Caco-2 (cell line): ENCODE data around the gene SYNGR1. TPM values are rescaled to one million over a fixed set of nuclear protein-coding genes. Genes with fewer than 3 reads are reported as not detected.

ENCODE experiments used
- BruUV-seq: library from RNA; stranded (reverse); fragments of 400-500 nt; replicated peaks from 2 replicates; lab custom pipeline; 2021; lab: Mats Ljungman, UMichigan
- CTCF ChIA-PET: fragments of 300-600 bp; sonication (Branson Sonifier 250); formaldehyde crosslinking; loops from one replicate; lab custom pipeline; 2022; ENCODE audit warnings: antibody characterized with exemption; lab: Charles Lee
- POLR2A ChIA-PET: fragments of 300-600 bp; sonication (Branson Sonifier 250); formaldehyde crosslinking; loops from one replicate; lab custom pipeline; 2022; ENCODE audit warnings: antibody characterized with exemption; lab: Charles Lee
- DNase-seq, 2 experiments: peaks; one replicate each; pipeline versions ENCODE4 v3.0.0 to v3.0.0-alpha.2; 2020 to 2022
- H3K27me3 ChIP-seq: replicated peaks from 2 replicates; pipeline ENCODE4 v1.6.0; 2011; ENCODE audit warnings: low read length; ENCODE audit not compliant: control insufficient read depth, insufficient read depth
- H3K36me3 ChIP-seq: 2 replicates; pipeline ENCODE4 v1.5.1; 2011; ENCODE audit warnings: low read length; ENCODE audit not compliant: control insufficient read depth, insufficient read depth
- H3K4me1 ChIP-seq: fragments of 250-450 bp; sonication (Bioruptor Pico); 2 replicates; pipeline ENCODE4 v1.5.1; 2020; ENCODE audit warnings: mild to moderate bottlenecking
- H3K4me3 ChIP-seq: 2 replicates; pipeline ENCODE4 v1.5.1; 2011; ENCODE audit warnings: low read depth, mild to moderate bottlenecking, control low read depth, low read length
- H3K9me3 ChIP-seq: fragments of 250-450 bp; sonication (Bioruptor Pico); 2 replicates; pipeline ENCODE4 v1.5.1; 2020; ENCODE audit warnings: mild to moderate bottlenecking, moderate library complexity
- H3K27ac Mint-ChIP-seq: one replicate; pipeline ENCODE4 v1.8.0; 2022; ENCODE audit warnings: mixed read lengths; ENCODE audit not compliant: unreplicated experiment
- H3K27me3 Mint-ChIP-seq: one replicate; pipeline ENCODE4 v1.8.0; 2022; ENCODE audit warnings: mixed read lengths; ENCODE audit not compliant: insufficient read depth, unreplicated experiment
- H3K36me3 Mint-ChIP-seq: one replicate; pipeline ENCODE4 v1.8.0; 2022; ENCODE audit warnings: mild to moderate bottlenecking, mixed read lengths; ENCODE audit not compliant: insufficient read depth, unreplicated experiment
- H3K4me1 Mint-ChIP-seq: one replicate; pipeline ENCODE4 v1.8.0; 2022; ENCODE audit warnings: low read depth, mixed read lengths; ENCODE audit not compliant: unreplicated experiment
- H3K4me3 Mint-ChIP-seq: one replicate; pipeline ENCODE4 v1.8.0; 2022; ENCODE audit warnings: mild to moderate bottlenecking, moderate library complexity, mixed read lengths; ENCODE audit not compliant: unreplicated experiment
- H3K9me3 Mint-ChIP-seq: one replicate; pipeline ENCODE4 v1.8.0; 2022; ENCODE audit warnings: mixed read lengths; ENCODE audit not compliant: unreplicated experiment
- intact Hi-C: fragments of 100-400 bp; cut with micrococcal nuclease; formaldehyde crosslinking; loops from one replicate; pipeline ENCODE4 v1.10.0; 2022; ENCODE audit not compliant: unreplicated experiment
- total RNA-seq: library from RNA; stranded (reverse); gene quantifications from 2 replicates; pipeline ENCODE4 v1.2.3, GENCODE V29; 2022
- TF ChIP-seq, protein P1 (sequence below), 2 experiments: fragments of 200-600 bp in 1 of 2; IDR thresholded peaks; 1 replicate in 1 of 2; 2 replicates in 1 of 2; pipeline versions ENCODE4 v1.5.1 to v1.8.0; 2011 to 2022; ENCODE audit warnings: antibody characterized with exemption in 1 of 2, control low read depth in 1 of 2, inconsistent platforms in 1 of 2, low read depth in 1 of 2, low read length in 1 of 2, mild to moderate bottlenecking in 1 of 2, moderate library complexity in 1 of 2; ENCODE audit not compliant: insufficient read depth in 1 of 2, severe bottlenecking in 1 of 2, unreplicated experiment in 1 of 2

The SYNGR1 gene
- total RNA-seq, 1 experiment from 2014 or later = 20.2 TPM

DNA sequence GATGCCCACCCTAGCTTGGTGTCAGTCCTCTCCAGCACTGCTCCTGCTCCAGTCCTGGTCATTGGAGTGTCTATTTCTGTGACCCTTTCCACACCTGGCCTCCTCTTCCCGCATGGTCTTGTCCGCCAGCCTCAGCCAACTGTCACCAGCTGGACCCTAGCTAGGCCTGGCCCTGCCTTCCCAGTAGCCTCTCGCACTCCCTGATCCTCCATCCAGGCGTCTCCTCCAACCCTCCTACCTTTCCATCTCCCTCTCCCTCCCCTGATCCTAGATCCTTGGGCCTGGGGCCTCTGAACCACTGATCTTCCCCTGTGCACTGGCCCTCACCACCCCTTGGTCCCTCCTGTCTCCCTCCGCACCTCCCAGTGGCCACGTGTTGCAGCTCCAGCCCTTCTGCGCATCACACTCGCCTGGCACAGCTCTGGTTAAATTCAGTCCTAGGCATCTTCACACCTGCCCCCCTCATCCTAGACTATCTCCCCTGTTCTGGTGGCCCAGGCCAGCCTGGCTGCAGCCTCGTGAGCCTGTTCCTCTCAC, 9.9 kb downstream of the SYNGR1 start:
- Mint-ChIP-seq H3K4me3 (no peak overlapping the region), H3K4me1 (peaks cover 27% of the 10 kb centered on the region), H3K27ac (peak overlapping the region; percentile 66), H3K36me3 (no peaks in the 10 kb centered on the region), H3K9me3 (no peaks in the 10 kb centered on the region), H3K27me3 (no peaks in the 10 kb centered on the region)
- Histone ChIP-seq H3K27me3 (no peaks in the 10 kb centered on the region), H3K9me3 (no peaks in the 10 kb centered on the region), H3K36me3 (no peaks in the 10 kb centered on the region), H3K4me1 (peaks cover 19% of the 10 kb centered on the region), H3K4me3 (no peak overlapping the region)
- TF ChIP-seq, protein P1, sequence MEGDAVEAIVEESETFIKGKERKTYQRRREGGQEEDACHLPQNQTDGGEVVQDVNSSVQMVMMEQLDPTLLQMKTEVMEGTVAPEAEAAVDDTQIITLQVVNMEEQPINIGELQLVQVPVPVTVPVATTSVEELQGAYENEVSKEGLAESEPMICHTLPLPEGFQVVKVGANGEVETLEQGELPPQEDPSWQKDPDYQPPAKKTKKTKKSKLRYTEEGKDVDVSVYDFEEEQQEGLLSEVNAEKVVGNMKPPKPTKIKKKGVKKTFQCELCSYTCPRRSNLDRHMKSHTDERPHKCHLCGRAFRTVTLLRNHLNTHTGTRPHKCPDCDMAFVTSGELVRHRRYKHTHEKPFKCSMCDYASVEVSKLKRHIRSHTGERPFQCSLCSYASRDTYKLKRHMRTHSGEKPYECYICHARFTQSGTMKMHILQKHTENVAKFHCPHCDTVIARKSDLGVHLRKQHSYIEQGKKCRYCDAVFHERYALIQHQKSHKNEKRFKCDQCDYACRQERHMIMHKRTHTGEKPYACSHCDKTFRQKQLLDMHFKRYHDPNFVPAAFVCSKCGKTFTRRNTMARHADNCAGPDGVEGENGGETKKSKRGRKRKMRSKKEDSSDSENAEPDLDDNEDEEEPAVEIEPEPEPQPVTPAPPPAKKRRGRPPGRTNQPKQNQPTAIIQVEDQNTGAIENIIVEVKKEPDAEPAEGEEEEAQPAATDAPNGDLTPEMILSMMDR (IDR thresholded peaks at IDR 0.05; ENCODE audit: insufficient read depth in 1 of 2, low read depth in 1 of 2, low read length in 1 of 2, severe bottlenecking in 1 of 2, unreplicated experiment in 1 of 2) = no peak
- DNase-seq = no peak
- BruUV-seq = no TSS peak
- CTCF ChIA-PET = interaction anchor here (1.1 kb wide), 1 partner anchor 17 kb away, joined by 3 read pairs; no protein-coding TSS in a partner anchor
- POLR2A ChIA-PET = interaction anchor here (0.6 kb wide), 1 partner anchor 12 kb away, joined by 3 read pairs; no protein-coding TSS in a partner anchor
- intact Hi-C loops = no loop called here

DNA sequence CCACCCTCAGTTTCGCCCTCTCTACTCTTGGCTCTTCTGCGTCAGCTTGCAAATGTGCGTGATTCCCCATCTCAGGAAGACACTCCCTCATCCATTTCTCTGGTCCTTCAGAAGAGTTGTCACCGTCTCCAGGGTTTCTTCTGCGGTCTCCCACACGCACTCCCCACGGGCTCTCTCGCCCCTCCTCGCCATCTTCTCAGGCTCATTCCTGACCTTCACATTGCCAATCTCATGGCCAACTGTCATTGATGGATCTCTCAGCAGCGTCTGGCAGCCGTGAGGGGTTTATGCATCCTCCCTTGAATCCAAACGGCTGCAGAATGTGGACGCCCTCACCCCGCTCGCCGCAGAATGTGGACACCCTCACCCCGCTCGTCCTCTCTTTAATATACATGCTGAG, 10.5 kb downstream of the SYNGR1 start:
- Histone ChIP-seq H3K9me3 (no peaks in the 10 kb centered on the region), H3K4me3 (no peak overlapping the region), H3K36me3 (no peaks in the 10 kb centered on the region), H3K27me3 (no peaks in the 10 kb centered on the region), H3K4me1 (peaks cover 19% of the 10 kb centered on the region)
- Mint-ChIP-seq H3K9me3 (no peaks in the 10 kb centered on the region), H3K36me3 (no peaks in the 10 kb centered on the region), H3K27me3 (no peaks in the 10 kb centered on the region), H3K4me1 (peaks cover 27% of the 10 kb centered on the region), H3K27ac (peak overlapping the region; percentile 66), H3K4me3 (no peak overlapping the region)
- BruUV-seq = no TSS peak
- ChIA-PET POLR2A (no interaction called here), CTCF (no interaction called here)
- intact Hi-C loops = no loop called here
- TF ChIP-seq, protein P1 (IDR thresholded peaks at IDR 0.05; ENCODE audit: insufficient read depth in 1 of 2, low read depth in 1 of 2, low read length in 1 of 2, severe bottlenecking in 1 of 2, unreplicated experiment in 1 of 2) = no peak
- no peak for DNase-seq

DNA sequence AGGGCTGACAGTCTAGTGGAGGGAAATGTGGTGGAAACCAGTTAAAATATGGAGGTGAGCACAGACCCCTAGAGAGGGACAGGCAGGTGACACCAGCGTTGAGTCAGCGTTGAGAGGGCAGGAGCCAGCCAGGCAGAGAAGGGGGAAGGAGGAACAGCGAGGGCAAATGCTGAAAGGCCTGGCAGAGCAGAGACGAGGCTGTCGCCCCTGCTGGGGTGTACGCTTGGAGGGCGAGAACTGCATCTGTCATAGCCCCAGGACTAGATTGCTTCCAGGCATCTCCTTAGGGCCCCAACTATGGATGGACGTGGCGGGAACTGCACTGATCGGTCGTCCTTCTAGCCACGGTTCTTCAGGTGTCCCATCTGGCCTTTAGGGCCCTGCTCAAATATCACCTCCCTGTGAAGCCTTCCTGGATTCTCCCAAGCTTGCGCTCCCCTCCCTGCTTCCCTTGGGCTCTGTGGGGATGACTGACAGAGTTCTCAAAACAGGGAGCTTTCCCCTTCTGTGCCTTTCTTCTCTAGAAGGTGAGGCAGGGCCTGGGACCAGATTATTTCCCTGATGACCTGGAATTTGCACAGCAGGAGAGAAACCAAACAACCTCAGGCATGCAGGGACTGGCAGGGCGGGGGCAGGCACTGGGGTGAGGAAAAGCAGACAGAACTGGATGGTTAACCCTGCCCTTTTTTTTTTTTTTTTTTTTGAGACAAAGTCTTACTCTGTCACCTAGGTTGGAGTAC, 11.1 kb downstream of the SYNGR1 start:
- no peaks in the 10 kb centered on the region for H3K36me3 ChIP-seq
- H3K4me3 Mint-ChIP-seq = no peak overlapping the region

More for the DNA sequence above, 11.1 kb downstream of the SYNGR1 start:
- CTCF ChIA-PET = no interaction called here
- no peaks in the 10 kb centered on the region for H3K36me3 Mint-ChIP-seq
- Histone ChIP-seq H3K4me1 (peaks cover 19% of the 10 kb centered on the region), H3K4me3 (no peak overlapping the region), H3K27me3 (no peaks in the 10 kb centered on the region), H3K9me3 (no peaks in the 10 kb centered on the region)
- peak overlapping the region; percentile 66 for H3K27ac Mint-ChIP-seq
- POLR2A ChIA-PET = interaction anchor here (0.7 to 1.0 kb wide), 2 partner anchors 17 to 41 kb away, joined by 3 read pairs; no protein-coding TSS in a partner anchor
- H3K4me1 Mint-ChIP-seq = peaks cover 27% of the 10 kb centered on the region
- BruUV-seq = no TSS peak
- TF ChIP-seq, protein P1 (IDR thresholded peaks at IDR 0.05; ENCODE audit: insufficient read depth in 1 of 2, low read depth in 1 of 2, low read length in 1 of 2, severe bottlenecking in 1 of 2, unreplicated experiment in 1 of 2) = no peak
- no peaks in the 10 kb centered on the region for H3K27me3 Mint-ChIP-seq
- H3K9me3 Mint-ChIP-seq = no peaks in the 10 kb centered on the region
- intact Hi-C loops = no loop called here
- peak; percentile 74 to 78 for DNase-seq
